CD4-positive, alpha-beta T cell treated with Interleukin-2 at 100 ng/mL for 4 hours (primary cell): ENCODE results near the gene MYO3B.
"Not testable (repeated sequence)": the region's sequence is repeated elsewhere in the genome, so short reads cannot be mapped to it uniquely, and the experiment has no call there.

Experiments used
- DNase-seq: peaks from one replicate; pipeline ENCODE4 v3.0.0-alpha.2; 2020; ENCODE audit warnings: low spot score

MYO3B gene

GRCh38 chr2:170339750-170340692, 162.1 kb downstream of the MYO3B start:
- DNase-seq, result no peak

- DNase-seq, result no peak
These were observed 162.7 kb downstream of the MYO3B start for GRCh38 chr2:170340693-170341068.

- DNase-seq, result no peak
These were observed 164.0 kb downstream of the MYO3B start for GRCh38 chr2:170341684-170342623.

GRCh38 chr2:170344663-170345346, 166.9 kb downstream of the MYO3B start:
- DNase-seq, result no peak

- DNase-seq, result no peak
These were observed 167.7 kb downstream of the MYO3B start for GRCh38 chr2:170345607-170346006.

- not testable (repeated sequence) for DNase-seq
These were observed 171.3 kb downstream of the MYO3B start for GRCh38 chr2:170349269-170349668.

GRCh38 chr2:170350929-170351826, 173.2 kb downstream of the MYO3B start:
- DNase-seq, result no peak

GRCh38 chr2:170353723-170354122, 175.8 kb downstream of the MYO3B start:
- DNase-seq, result no peak

GRCh38 chr2:170354388-170354787, 176.4 kb downstream of the MYO3B start:
- DNase-seq, result no peak

- no peak for DNase-seq
These were observed 177.2 kb downstream of the MYO3B start for GRCh38 chr2:170354855-170355780.

GRCh38 chr2:170359466-170359865, 181.5 kb downstream of the MYO3B start:
- no peak for DNase-seq

GRCh38 chr2:170360546-170361089, 182.7 kb downstream of the MYO3B start:
- no peak for DNase-seq

GRCh38 chr2:170361090-170361936, 183.4 kb downstream of the MYO3B start:
- DNase-seq, result peak; percentile 53

- no peak for DNase-seq
These were observed 184.4 kb downstream of the MYO3B start for GRCh38 chr2:170362313-170362870.

- DNase-seq, result no peak
These were observed 185.1 kb downstream of the MYO3B start for GRCh38 chr2:170362871-170363631.

GRCh38 chr2:170365003-170365402, 187.1 kb downstream of the MYO3B start:
- DNase-seq, result no peak

GRCh38 chr2:170365686-170366085, 187.7 kb downstream of the MYO3B start:
- DNase-seq, result no peak

- DNase-seq, result no peak
These were observed 190.4 kb downstream of the MYO3B start for GRCh38 chr2:170368370-170368769.
